Activated CD4-positive, alpha-beta T cell treated with anti-CD3 and anti-CD28 coated beads for 24 hours (primary cell): ENCODE data around the gene ACOT7.

Experiments used
- DNase-seq, 2 donors: peaks; one replicate each; pipeline ENCODE4 v3.0.0-alpha.2; 2020; ENCODE audit warnings: low read depth in 2 of 2

The ACOT7 gene

GRCh38 chr1:6285336-6285735 lies 108.2 kb downstream of the ACOT7 start:
- no peak for DNase-seq

DNA sequence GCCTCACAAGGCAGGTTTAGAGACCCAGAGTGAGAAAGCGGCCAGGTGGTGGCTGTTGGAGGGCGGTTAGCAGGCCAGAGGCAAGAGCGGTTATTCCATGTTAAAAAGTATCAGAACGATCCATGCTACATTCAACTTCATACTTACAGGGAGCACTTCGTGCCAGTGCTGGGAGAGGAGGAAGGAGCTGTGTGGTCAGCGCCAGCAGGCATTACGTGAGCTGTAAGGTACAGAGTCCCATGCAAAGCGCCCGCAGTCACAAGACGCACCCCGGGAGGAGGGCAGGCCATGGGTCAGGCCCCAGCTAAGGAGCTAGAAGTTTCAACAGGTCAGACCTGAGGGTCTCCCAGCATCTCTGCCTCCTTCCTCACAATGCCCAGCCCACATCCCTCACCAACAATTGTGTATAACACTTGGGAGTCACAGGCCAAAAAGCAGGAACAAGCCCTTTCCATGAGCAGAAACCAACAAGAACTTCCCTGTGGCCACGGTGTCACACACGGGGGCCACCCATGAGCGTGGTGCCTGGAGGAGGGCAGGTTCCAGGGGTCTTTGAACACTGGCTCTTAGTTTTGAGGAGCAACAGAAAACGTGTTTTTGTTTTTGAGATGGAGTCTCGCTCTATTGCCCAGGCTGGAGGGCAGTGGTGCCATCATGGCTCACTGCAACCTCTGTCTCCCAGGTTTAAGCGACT lies 110.8 kb downstream of the ACOT7 start:
- DNase-seq: no peak

DNA sequence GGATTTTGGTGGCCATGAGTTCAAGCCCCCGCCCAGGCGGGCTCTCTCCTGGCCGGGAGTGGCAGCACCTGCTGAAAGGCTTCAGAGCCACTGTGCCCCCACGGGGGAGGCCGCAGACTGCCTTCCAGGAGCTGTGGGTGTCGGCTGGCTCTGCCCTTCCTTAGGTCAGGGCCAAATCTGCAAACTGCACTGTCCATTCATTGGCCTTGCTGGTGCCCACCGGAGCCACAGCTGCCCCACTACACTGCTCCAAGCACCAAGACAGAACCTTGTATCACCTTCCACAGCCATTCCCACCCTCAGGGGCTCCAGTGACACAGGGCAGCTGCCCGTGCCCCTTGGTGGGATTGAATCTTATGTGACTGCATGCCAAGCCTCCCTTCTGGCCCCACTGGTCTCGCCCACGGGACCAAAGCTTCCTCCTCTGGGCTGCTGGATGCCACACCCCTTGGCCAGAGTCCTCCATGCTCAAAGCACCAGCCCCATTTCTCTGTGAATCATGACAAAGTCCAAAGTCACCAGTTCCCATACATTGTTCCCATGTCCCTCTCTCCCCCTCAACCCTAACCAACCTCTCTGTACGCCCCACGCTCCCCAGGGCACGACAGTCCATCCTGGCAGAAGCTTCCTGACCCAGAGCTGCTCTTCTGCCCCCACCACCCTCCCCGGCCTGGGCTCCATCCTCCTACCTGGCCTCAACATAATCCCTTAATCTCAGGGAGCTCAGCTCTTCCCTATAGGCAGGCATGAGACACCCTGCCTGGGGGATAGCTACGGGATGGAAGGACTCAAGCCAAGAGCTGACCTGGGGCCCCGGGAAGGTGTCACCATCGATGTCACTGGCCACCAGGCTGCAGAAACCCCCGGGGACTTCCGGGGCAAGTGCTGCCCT lies 111.8 kb downstream of the ACOT7 start:
- no peak for DNase-seq

- no peak for DNase-seq
Observed at GRCh38 chr1:6280761-6281451, 112.7 kb downstream of the ACOT7 start.

- no peak for DNase-seq
Observed at GRCh38 chr1:6279613-6280383, 113.8 kb downstream of the ACOT7 start.

DNA sequence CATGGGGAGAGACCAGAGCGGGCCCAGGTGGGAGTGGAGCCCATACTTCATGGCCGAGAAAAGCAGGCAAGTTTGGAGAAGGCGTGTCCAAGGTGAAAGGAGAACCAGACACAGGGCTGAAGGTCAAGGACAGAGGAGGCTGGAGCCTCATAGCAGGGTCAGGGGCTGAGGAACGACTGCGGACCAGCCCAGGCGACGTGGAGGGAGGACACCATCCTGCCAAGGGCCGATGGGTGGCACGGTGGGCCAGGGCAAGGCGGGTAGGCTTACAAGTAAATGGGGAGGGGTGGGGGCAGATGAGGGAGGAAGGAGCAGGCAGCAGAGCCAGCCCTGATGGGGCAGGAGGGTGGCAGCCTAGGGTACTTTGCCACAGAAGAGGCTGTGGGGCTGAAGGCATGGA lies 114.5 kb downstream of the ACOT7 start:
- DNase-seq: no peak

GRCh38 chr1:6278263-6278662 lies 115.3 kb downstream of the ACOT7 start:
- DNase-seq: no peak

DNA sequence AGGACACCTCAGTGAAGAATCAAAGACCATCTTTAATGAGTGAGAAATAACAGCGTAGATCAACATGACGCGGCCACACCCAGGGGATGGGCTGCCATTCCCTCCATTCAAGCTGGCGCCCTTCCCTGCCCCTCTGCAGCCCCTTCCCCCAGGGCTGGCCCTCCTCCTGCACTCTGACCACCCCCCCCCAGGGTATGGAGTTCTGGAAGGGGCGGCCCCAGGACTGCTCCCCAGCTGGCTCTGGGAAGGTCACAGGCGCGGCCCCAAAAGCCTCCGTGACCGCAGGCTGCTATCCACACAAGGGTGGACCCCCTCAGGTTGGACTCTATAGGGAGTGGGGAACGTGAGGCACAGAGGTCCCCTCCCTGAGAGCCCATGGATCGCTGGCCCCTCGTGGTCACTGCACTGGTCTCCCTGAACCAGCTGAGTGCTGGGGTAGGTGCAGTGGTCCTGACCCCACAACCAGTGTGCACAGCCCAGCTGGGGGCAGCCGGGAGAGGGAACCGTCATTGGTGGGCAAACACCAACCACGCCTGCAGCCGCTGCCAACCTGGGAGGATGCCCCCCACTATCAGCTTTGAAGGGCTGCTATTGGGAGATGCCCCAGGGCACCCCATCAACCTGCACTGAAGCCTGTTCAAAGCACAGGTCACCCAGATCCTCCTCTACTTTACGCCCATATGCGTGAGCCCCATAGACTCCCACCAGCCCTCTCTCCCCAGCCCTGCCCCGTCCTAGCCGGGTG lies 116.6 kb downstream of the ACOT7 start:
- DNase-seq: no peak

- DNase-seq: no peak
Observed at GRCh38 chr1:6275826-6276782, 117.5 kb downstream of the ACOT7 start.

- DNase-seq: no peak
Observed at GRCh38 chr1:6274622-6275139, 118.9 kb downstream of the ACOT7 start.

DNA sequence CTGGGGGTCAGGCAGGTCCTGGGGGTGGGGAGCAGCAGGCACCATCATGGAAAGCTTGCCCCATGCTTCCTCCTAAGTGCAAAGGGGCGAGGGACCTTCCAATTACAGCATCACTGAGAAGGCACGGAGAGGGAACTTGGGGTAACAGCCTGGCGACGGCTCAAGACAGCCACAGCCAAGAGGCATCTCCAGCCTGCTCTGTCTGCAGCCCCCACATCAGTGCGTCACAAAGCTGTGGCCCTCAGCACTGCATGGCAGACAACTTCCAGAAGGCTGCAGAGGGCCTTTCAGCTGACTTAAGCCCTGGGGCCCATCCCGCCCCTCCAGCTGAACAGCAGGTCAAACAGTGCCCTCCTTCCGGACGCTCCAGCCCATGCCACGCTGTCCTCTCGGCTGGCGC lies 119.5 kb downstream of the ACOT7 start:
- no peak for DNase-seq

DNA sequence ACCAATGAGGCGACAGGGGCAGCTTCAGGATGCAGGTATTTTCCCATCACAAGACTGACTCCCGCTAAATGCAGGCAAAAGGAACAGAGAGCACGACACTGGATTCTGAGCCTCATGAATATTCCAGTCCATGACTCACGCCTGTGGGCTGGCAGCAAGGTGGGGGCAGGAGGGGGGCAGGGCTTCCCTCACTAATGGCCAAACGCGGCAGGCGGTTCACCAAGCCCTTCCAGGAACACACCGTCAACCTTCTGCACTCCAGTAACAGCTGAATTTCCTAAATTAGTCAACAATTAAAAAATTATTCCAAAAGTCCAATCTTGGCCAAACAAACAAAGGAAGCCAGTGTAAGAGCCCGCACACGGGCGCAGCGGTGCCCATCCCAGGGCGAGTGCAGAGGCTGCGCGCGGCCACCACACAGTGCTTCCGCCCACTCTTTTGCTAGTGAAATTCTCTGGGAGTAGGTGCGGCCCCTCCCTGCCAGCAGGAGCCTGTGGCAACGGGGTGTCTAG lies 120.1 kb downstream of the ACOT7 start:
- no peak for DNase-seq

DNA sequence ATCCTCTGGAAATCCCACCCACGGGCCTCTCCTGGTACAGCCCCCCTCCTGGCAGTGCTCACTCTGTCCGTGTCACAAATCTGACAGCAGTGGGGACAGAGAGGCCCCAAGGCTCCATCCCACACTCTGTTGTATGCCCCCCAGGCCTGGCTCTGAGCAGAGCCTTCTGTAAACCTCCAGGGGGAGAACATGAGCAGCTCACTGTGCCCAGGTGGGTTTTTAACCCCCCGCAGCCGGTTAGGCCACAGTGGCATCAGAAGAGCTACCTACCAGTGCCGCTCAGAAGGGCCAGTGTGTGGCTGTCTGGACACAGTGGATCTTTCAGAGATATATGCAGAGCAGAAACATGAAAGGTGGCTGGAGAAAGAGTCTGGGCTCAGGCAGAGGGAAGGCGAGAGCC lies 120.7 kb downstream of the ACOT7 start:
- no peak for DNase-seq

DNA sequence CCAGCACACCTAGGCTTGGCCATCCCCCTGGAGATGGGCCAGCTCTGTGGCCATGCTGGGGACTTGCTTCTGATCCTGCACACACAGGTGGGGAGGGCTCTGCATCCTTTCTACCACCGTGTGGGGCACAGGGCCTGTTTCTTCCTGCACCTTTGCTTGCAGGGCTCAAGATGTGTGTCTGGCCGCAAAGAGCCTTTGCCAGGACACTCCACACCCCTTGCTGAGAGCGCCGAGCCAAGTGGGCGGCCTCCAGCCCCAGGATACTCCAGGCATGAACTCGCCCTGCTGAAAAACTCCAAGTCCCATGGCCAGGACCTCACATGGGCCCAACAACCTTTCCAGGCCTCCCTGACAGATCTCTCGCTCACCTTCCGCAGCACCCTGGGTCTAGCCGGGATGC lies 121.1 kb downstream of the ACOT7 start:
- DNase-seq: no peak

GRCh38 chr1:6271554-6271953 lies 122.0 kb downstream of the ACOT7 start:
- DNase-seq: no peak

- no peak for DNase-seq
Observed at GRCh38 chr1:6271006-6271405, 122.6 kb downstream of the ACOT7 start.

GRCh38 chr1:6270401-6270800 lies 123.2 kb downstream of the ACOT7 start:
- DNase-seq: no peak

DNA sequence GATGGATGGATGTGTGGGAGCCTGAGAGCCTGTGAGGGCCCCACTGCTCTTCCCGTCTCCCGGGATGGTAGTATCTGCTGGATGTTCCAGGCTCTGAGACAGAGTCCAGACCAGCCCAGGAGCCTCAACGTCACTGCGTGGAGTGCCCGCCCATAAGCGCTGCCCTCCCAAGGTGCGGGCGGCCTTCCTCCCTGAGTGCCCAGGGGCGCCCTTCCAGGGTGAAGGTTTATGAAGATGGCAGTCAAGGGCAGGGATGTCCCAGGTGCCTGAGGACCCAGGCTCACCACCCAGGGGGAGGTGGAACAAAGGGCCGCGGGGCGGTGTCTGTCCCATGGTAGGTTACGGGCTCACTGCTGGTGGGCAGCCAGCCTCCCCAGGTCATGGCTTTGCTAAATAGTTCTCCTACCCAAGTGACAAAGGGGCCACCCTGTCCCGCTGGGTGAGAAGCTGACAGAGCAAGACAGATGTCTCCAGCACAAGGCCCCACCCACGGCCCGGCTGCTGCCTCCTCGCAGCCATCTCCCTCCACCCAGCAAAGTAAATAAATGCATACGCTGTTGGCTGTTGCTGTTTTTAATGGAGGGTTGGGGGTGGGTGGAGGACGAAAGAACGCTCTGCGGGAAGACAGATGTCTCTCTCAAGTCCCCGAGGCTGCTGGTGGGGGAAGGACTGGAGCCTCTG lies 123.7 kb downstream of the ACOT7 start:
- DNase-seq: no peak

GRCh38 chr1:6269296-6269695 lies 124.3 kb downstream of the ACOT7 start:
- no peak for DNase-seq
